Liver (tissue), 9 donors: ENCODE results near the gene THSD7B. TPM values are rescaled to one million over a fixed set of nuclear protein-coding genes. Genes with fewer than 3 reads are reported as not detected.

ENCODE experiments used
- DNase-seq: peaks from one replicate; pipeline ENCODE4 v3.0.0-alpha.2; 2017; ENCODE audit warnings: low spot score
- H3K27ac ChIP-seq, 2 donors: one replicate each; pipeline ENCODE4 v1.7.0; 2013; ENCODE audit warnings: inconsistent platforms in 2 of 2, low read length in 2 of 2, control low read depth in 1 of 2, low read depth in 1 of 2, mild to moderate bottlenecking in 1 of 2
- H3K27me3 ChIP-seq, 4 donors: one replicate each; pipeline versions ENCODE4 v1.6.1 to v1.7.0; 2013; ENCODE audit warnings: low read length in 3 of 4, inconsistent platforms in 1 of 4, mild to moderate bottlenecking in 1 of 4, moderate library complexity in 1 of 4; ENCODE audit not compliant: control insufficient read depth in 4 of 4, insufficient read depth in 4 of 4
- H3K36me3 ChIP-seq, 4 donors: one replicate each; pipeline versions ENCODE4 v1.6.1 to v1.7.0; 2013; ENCODE audit warnings: low read length in 3 of 4, mild to moderate bottlenecking in 3 of 4, low read depth in 1 of 4, moderate library complexity in 1 of 4; ENCODE audit not compliant: control insufficient read depth in 4 of 4, insufficient read depth in 3 of 4
- H3K4me1 ChIP-seq, 4 donors: one replicate each; pipeline versions ENCODE4 v1.6.1 to v1.7.0; 2013; ENCODE audit warnings: low read length in 3 of 4, mild to moderate bottlenecking in 3 of 4, moderate library complexity in 1 of 4; ENCODE audit not compliant: control insufficient read depth in 4 of 4, insufficient read depth in 4 of 4
- H3K4me3 ChIP-seq, 3 donors: one replicate each; pipeline versions ENCODE4 v1.6.1 to v1.7.0; 2013; ENCODE audit warnings: low read length in 3 of 3, control low read depth in 1 of 3, low read depth in 1 of 3, mild to moderate bottlenecking in 1 of 3
- H3K9ac ChIP-seq, 2 donors: one replicate each; pipeline ENCODE4 v1.7.0; 2013; ENCODE audit warnings: low read length in 2 of 2, mild to moderate bottlenecking in 2 of 2, moderate library complexity in 2 of 2, control low read depth in 1 of 2, low read depth in 1 of 2
- H3K9me3 ChIP-seq, 4 donors: one replicate each; pipeline versions ENCODE4 v1.6.1 to v1.7.0; 2013; ENCODE audit warnings: low read length in 3 of 4; ENCODE audit not compliant: control insufficient read depth in 4 of 4
- ATF3 ChIP-seq: IDR thresholded peaks from 2 replicates; pipeline ENCODE4 v1.6.1; 2016; ENCODE audit warnings: antibody characterized with exemption
- CTCF ChIP-seq: fragments of 150-350 bp; IDR thresholded peaks from 2 replicates; pipeline ENCODE4 v1.5.1; 2017; ENCODE audit warnings: improper control_type of control experiment, low read depth, low read length; ENCODE audit not compliant: missing input control
- EGR1 ChIP-seq, 2 donors: IDR thresholded peaks; 2 replicates each; pipeline ENCODE4 v1.6.1; 2016 to 2018; ENCODE audit warnings: antibody characterized with exemption in 2 of 2, low read depth in 2 of 2
- FOXA1 ChIP-seq: IDR thresholded peaks from 2 replicates; pipeline ENCODE4 v1.6.1; 2016; ENCODE audit warnings: antibody characterized with exemption
- FOXA2 ChIP-seq: IDR thresholded peaks from 2 replicates; pipeline ENCODE4 v1.6.1; 2016; ENCODE audit warnings: antibody characterized with exemption
- GABPA ChIP-seq, 2 donors: IDR thresholded peaks in 1 of 2; conservative IDR thresholded peaks in 1 of 2; 2 replicates each; pipeline ENCODE4 v1.6.1; 2016; ENCODE audit warnings: antibody characterized with exemption in 2 of 2, mild to moderate bottlenecking in 1 of 2, moderate library complexity in 1 of 2
- HNF4A ChIP-seq, 2 donors: conservative IDR thresholded peaks; 2 replicates each; pipeline ENCODE4 v1.6.1; 2016; ENCODE audit warnings: antibody characterized with exemption in 2 of 2, mild to moderate bottlenecking in 2 of 2
- HNF4G ChIP-seq: IDR thresholded peaks from 2 replicates; pipeline ENCODE4 v1.6.1; 2016; ENCODE audit warnings: antibody characterized with exemption
- JUND ChIP-seq, 2 donors: IDR thresholded peaks; 2 replicates each; pipeline ENCODE4 v1.6.1; 2016; ENCODE audit warnings: antibody characterized with exemption in 2 of 2
- MAX ChIP-seq: IDR thresholded peaks from 2 replicates; pipeline ENCODE4 v1.6.1; 2016; ENCODE audit warnings: antibody characterized with exemption
- NR2F2 ChIP-seq: IDR thresholded peaks from 2 replicates; pipeline ENCODE4 v1.6.1; 2016; ENCODE audit warnings: antibody characterized with exemption
- RAD21 ChIP-seq, 2 donors: IDR thresholded peaks; 2 replicates each; pipeline ENCODE4 v1.6.1; 2016; ENCODE audit warnings: antibody characterized with exemption in 2 of 2, mild to moderate bottlenecking in 2 of 2
- REST ChIP-seq: IDR thresholded peaks from 2 replicates; pipeline ENCODE4 v1.6.1; 2016; ENCODE audit warnings: antibody characterized with exemption, mild to moderate bottlenecking
- RXRA ChIP-seq, 2 donors: IDR thresholded peaks; 2 replicates each; pipeline ENCODE4 v1.6.1; 2017 to 2018; ENCODE audit warnings: antibody characterized with exemption in 2 of 2, mild to moderate bottlenecking in 1 of 2
- SP1 ChIP-seq: IDR thresholded peaks from 2 replicates; pipeline ENCODE4 v1.6.1; 2018; ENCODE audit warnings: antibody characterized with exemption, mild to moderate bottlenecking
- TAF1 ChIP-seq: conservative IDR thresholded peaks from 2 replicates; pipeline ENCODE4 v1.6.1; 2016; ENCODE audit warnings: antibody characterized with exemption, mild to moderate bottlenecking
- YY1 ChIP-seq: IDR thresholded peaks from 2 replicates; pipeline ENCODE4 v1.6.1; 2016; ENCODE audit warnings: antibody characterized with exemption, mild to moderate bottlenecking
- ZBTB33 ChIP-seq: IDR thresholded peaks from 2 replicates; pipeline ENCODE4 v1.6.1; 2016; ENCODE audit warnings: antibody characterized with exemption
- WGBS: extraction: QIAGEN DNeasy Blood & Tissue Kit; methylation state at CpG from one replicate; pipeline ENCODE4 v1.1.7; 2013; 5-methylcytosine and 5-hydroxymethylcytosine counted together
- polyA plus RNA-seq, 2 donors: library from polyadenylated mRNA; stranded (reverse) in 1 of 2; unstranded in 1 of 2; fragments of 200-250 nt in 1 of 2; fragments of >200 nt in 1 of 2; fragmentation: Nextera tagmentation in 1 of 2; extraction: Ambion mirVana in 1 of 2; gene quantifications; one replicate each; pipeline versions ENCODE4 v1.2.1 to v1.2.3, GENCODE V29; 2013 to 2015
- total RNA-seq, 2 donors: library from RNA; depleted of rRNA; stranded (reverse); fragments of >200 nt; gene quantifications; one replicate each; pipeline ENCODE4 v1.2.3, GENCODE V29; 2014
- donor health status: healthy.
- donor health status: healthy.
- donor health status: healthy.
- donor health status: healthy.
- donor health status: healthy.

Gene THSD7B
- total and polyA plus RNA-seq, 4 donors: 0.01 to 0.75 (median 0.42) TPM; not detected in 1

GRCh38 chr2:137156221-137156844, 391.0 kb downstream of the THSD7B start:
- Histone ChIP-seq H3K36me3 (no peaks in the 10 kb centered on the region), H3K9me3 (no peaks in the 10 kb centered on the region), H3K4me1 (no peaks in the 10 kb centered on the region), H3K9ac (no peak overlapping the region), H3K27ac (no peak overlapping the region), H3K4me3 (no peak overlapping the region), H3K27me3 (no peaks in the 10 kb centered on the region)
- DNase-seq: no peak
- WGBS: 87% methylated on average over 4 of the region's 4 CpGs
- TF ChIP-seq HNF4G: no peak
- TF ChIP-seq NR2F2: no peak
- no peak for TF ChIP-seq YY1
- TF ChIP-seq REST: no peak
- TF ChIP-seq FOXA1: no peak
- no peak for TF ChIP-seq EGR1 (IDR thresholded peaks at IDR 0.05; ENCODE audit: low read depth in 2 of 2)
- TF ChIP-seq FOXA2: no peak
- no peak for TF ChIP-seq GABPA (IDR thresholded peaks at IDR 0.05 in 1 of 2, conservative IDR thresholded peaks at IDR 0.05 in 1 of 2)
- TF ChIP-seq HNF4A (conservative IDR thresholded peaks at IDR 0.05): no peak
- TF ChIP-seq RXRA (IDR thresholded peaks at IDR 0.05): no peak
- no peak for TF ChIP-seq SP1
- TF ChIP-seq ATF3: no peak
- no peak for TF ChIP-seq ZBTB33
- TF ChIP-seq CTCF: no peak
- TF ChIP-seq RAD21 (IDR thresholded peaks at IDR 0.05): no peak
- no peak for TF ChIP-seq JUND (IDR thresholded peaks at IDR 0.05)
- no peak for TF ChIP-seq TAF1
- no peak for TF ChIP-seq MAX
